ENCODE measurements around the gene FRYL. TPM values are rescaled to one million over a fixed set of nuclear protein-coding genes. Genes with fewer than 3 reads are reported as not detected.
A peak's percentile ranks its signal among the peaks of the same experiment; 100 is the strongest.

Gene FRYL
- total RNA-seq, 6 experiments from 2014 or later = 15.9 to 27.2 (median 23.3) TPM

- ATAC-seq (no peak), DNase-seq (no peak)
- no peaks in the 10 kb centered on the region for H3K27me3 ChIP-seq
- no peak overlapping the region for H3K27ac ChIP-seq
- H3K36me3 ChIP-seq = no peaks in the 10 kb centered on the region
- no peak overlapping the region for H3K4me3 ChIP-seq
- TF ChIP-seq POLR2A (IDR thresholded peaks at IDR 0.05) (no peak), CTCF (IDR thresholded peaks at IDR 0.05) (no peak)
- intact Hi-C loops (cut with DNase I) = no loop called here
- WGBS (ENCODE audit: insufficient coverage, low coverage, low lambda C conversion rate, missing lambda C conversion rate) = 97% methylated on average over 2 of the region's 2 CpGs
- peaks cover 0 to 4% (median 1%) of the 10 kb centered on the region in 4 donors for H3K4me1 ChIP-seq
- no peaks in the 10 kb centered on the region for H3K9me3 ChIP-seq
Observed at GRCh38 chr4:48796191-48796926, 16.3 kb upstream of the FRYL start.

GRCh38 chr4:48795108-48795507 is 15.0 kb upstream of the FRYL start:
- ATAC-seq = no peak
- Histone ChIP-seq H3K36me3 (no peaks in the 10 kb centered on the region), H3K4me1 (peaks cover 0 to 12% (median 5%) of the 10 kb centered on the region in 4 donors), H3K4me3 (no peak overlapping the region), H3K27me3 (no peaks in the 10 kb centered on the region), H3K27ac (no peak overlapping the region), H3K9me3 (no peaks in the 10 kb centered on the region)
- TF ChIP-seq POLR2A (IDR thresholded peaks at IDR 0.05) (no peak), CTCF (IDR thresholded peaks at IDR 0.05) (no peak)
- no peak for DNase-seq
- intact Hi-C loops (cut with DNase I) = no loop called here
- whole genome bisulfite sequencing (ENCODE audit: insufficient coverage, low coverage, low lambda C conversion rate, missing lambda C conversion rate) = 95% methylated on average over 2 of the region's 3 CpGs

GRCh38 chr4:48792348-48793006 is 12.4 kb upstream of the FRYL start:
- peaks cover 0 to 12% (median 5%) of the 10 kb centered on the region in 4 donors for H3K4me1 ChIP-seq
- DNase-seq = no peak
- H3K27ac ChIP-seq = no peak overlapping the region
- no peaks in the 10 kb centered on the region for H3K36me3 ChIP-seq
- intact Hi-C loops (cut with DNase I) = no loop called here
- TF ChIP-seq CTCF (IDR thresholded peaks at IDR 0.05) (no peak), POLR2A (IDR thresholded peaks at IDR 0.05) (no peak)
- H3K27me3 ChIP-seq = no peaks in the 10 kb centered on the region
- WGBS (ENCODE audit: insufficient coverage, low coverage, low lambda C conversion rate, missing lambda C conversion rate) = 85% methylated on average over 5 of the region's 5 CpGs
- H3K4me3 ChIP-seq = no peak overlapping the region
- no peak for ATAC-seq
- no peaks in the 10 kb centered on the region for H3K9me3 ChIP-seq

- H3K36me3 ChIP-seq = no peaks in the 10 kb centered on the region
- TF ChIP-seq CTCF (IDR thresholded peaks at IDR 0.05) = no peak
- TF ChIP-seq POLR2A (IDR thresholded peaks at IDR 0.05) = no peak
- DNase-seq (no peak), ATAC-seq (peak; percentile 83 to 94 (median 88))
- H3K27me3 ChIP-seq = no peaks in the 10 kb centered on the region
- no peaks in the 10 kb centered on the region for H3K9me3 ChIP-seq
- no peak overlapping the region for H3K4me3 ChIP-seq
- H3K27ac ChIP-seq = peak overlapping the region in 2 of 3 donors; percentile 13 to 66
- H3K4me1 ChIP-seq = peaks cover 0 to 12% (median 5%) of the 10 kb centered on the region in 4 donors
- intact Hi-C loops (cut with DNase I) = no loop called here
Observed at GRCh38 chr4:48791313-48791712, 11.2 kb upstream of the FRYL start.

Measured in right lobe of liver (tissue), 6 donors.